AG04450 (cell line): Measurements from ENCODE around the gene GNLY. TPM values are rescaled to one million over a fixed set of nuclear protein-coding genes. Genes with fewer than 3 reads are reported as not detected.
"Not testable (repeated sequence)": the region's sequence is repeated elsewhere in the genome, so short reads cannot be mapped to it uniquely, and the experiment has no call there.

Experiments
- CTCF ChIA-PET: fragments of 300-600, 350-600 bp; formaldehyde crosslinking; extraction: SDS; loops from one replicate; lab custom pipeline; 2022; ENCODE audit warnings: antibody characterized with exemption, inconsistent platforms; lab: Charles Lee
- POLR2A ChIA-PET: fragments of 350-600 bp; formaldehyde crosslinking; extraction: SDS; loops from one replicate; lab custom pipeline; 2021; ENCODE audit warnings: antibody characterized with exemption, inconsistent platforms; lab: Yijun Ruan, JAX
- DNase-seq: peaks from one replicate; pipeline ENCODE4 v3.0.0-alpha.2; 2011; ENCODE audit warnings: low read depth, low spot score
- H3K27ac ChIP-seq: one replicate; pipeline ENCODE4 v1.5.1; 2012; ENCODE audit warnings: low read depth, low read length, control low read depth
- H3K27me3 ChIP-seq: one replicate; pipeline ENCODE4 v1.6.0; 2012; ENCODE audit warnings: low read length; ENCODE audit not compliant: control insufficient read depth, insufficient read depth
- H3K4me3 ChIP-seq: 2 replicates; pipeline ENCODE4 v1.5.1; 2011; ENCODE audit warnings: mild to moderate bottlenecking, low read depth, low read length, control low read depth
- H3K9me3 ChIP-seq: 2 replicates; pipeline ENCODE4 v1.5.1; 2012; ENCODE audit warnings: low read length; ENCODE audit not compliant: control insufficient read depth, insufficient read depth
- CTCF ChIP-seq: IDR thresholded peaks from 2 replicates; pipeline ENCODE4 v1.5.1; 2011; ENCODE audit warnings: low read depth, low read length, control low read depth, inconsistent platforms
- polyA plus RNA-seq: library from polyadenylated mRNA; depleted of rRNA; stranded (reverse); fragments of >200 nt; gene quantifications from 2 replicates; pipeline ENCODE4 v1.2.3, GENCODE V29; 2011

GNLY gene
- polyA plus RNA-seq, 1 experiment: not detected

DNA sequence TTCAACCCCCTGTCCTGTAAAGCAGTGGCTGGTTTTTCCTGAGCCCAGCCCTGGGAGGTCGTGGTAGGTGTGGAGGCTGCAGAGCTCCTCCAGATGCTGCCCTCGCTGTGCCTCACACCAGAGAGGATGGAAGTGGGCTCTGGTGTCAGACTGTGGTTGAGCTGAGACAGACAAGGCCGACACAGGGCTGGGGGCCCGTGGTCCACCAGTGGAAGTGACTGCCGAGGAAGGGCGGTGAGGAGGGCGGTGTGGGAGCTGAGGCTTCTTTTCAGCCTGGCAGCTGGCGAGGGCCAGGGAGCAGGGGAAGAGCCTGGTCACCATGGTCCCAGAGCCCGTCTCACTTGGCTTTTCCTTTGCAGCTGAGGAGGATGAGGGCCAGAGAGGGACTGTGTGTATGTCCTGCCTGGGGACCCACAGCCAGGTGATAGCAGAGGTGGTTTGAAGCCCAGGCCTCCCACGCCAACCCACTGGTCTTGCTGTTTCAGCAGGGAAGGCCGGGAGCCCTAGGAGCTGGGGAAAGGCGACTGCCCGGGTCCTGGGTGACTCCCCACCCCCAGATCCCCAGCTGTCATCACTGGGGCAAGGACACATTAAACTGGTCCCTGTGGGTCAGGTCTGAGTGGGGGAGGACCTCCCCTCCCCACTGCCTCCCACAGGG lies 34.7 kb upstream of the GNLY start:
- H3K27me3 ChIP-seq: no peaks in the 10 kb centered on the region
- H3K9me3 ChIP-seq: no peaks in the 10 kb centered on the region; the same call in 1 of the 2 replicates
- CTCF ChIA-PET: interaction anchor here (0.6 to 3.5 kb wide), 5 partner anchors 11 to 139 kb away, joined by 3 to 12 read pairs (median 5); no protein-coding TSS in a partner anchor
- DNase-seq: no peak
- no peak for TF ChIP-seq CTCF
- POLR2A ChIA-PET: interaction anchor here (1.3 kb wide), 1 partner anchor 10 kb away, joined by 3 read pairs; no protein-coding TSS in a partner anchor
- H3K27ac ChIP-seq: no peak overlapping the region
- H3K4me3 ChIP-seq: no peak overlapping the region

DNA sequence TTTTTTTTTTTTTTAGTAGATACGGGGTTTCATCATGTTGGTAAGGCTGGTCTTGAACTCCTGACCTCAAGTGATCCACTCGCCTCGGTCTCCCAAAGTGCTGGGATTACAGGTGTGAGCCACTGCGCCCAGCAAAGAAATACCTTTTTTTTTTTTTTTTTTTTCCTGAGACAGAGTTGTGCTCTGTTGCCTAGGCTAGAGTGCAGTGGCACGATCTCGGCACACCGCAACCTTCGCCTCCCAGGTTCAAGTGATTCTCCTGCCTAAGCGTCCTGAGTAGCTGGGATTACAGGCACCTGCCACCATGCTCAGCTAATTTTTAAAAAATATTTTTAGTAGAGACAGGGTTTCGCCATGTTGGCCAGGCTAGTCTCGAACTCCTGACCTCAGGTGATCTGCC lies 33.9 kb upstream of the GNLY start:
- not testable (repeated sequence) for H3K27ac ChIP-seq, H3K4me3 ChIP-seq, H3K9me3 ChIP-seq, DNase-seq, H3K27me3 ChIP-seq
- CTCF ChIA-PET: interaction anchor here (0.7 to 3.4 kb wide), 2 partner anchors 12 to 54 kb away, joined by 4 to 11 read pairs; no protein-coding TSS in a partner anchor
- POLR2A ChIA-PET: interaction anchor here (1.1 kb wide), 1 partner anchor 7 kb away, joined by 3 read pairs; no protein-coding TSS in a partner anchor

GRCh38 chr2:85660725-85661124 lies 33.4 kb upstream of the GNLY start:
- no peaks in the 10 kb centered on the region for H3K27me3 ChIP-seq
- POLR2A ChIA-PET: interaction anchor here (1.1 kb wide), 1 partner anchor 8 kb away, joined by 3 read pairs; no protein-coding TSS in a partner anchor
- no peak for TF ChIP-seq CTCF
- no peak overlapping the region for H3K27ac ChIP-seq
- no peaks in the 10 kb centered on the region; the same call in 1 of the 2 replicates for H3K9me3 ChIP-seq
- DNase-seq: no peak
- no peak overlapping the region for H3K4me3 ChIP-seq
- CTCF ChIA-PET: interaction anchor here (0.6 to 3.4 kb wide), 3 partner anchors 12 to 53 kb away, joined by 4 to 11 read pairs (median 4); no protein-coding TSS in a partner anchor

GRCh38 chr2:85661139-85661858 lies 32.9 kb upstream of the GNLY start:
- H3K9me3 ChIP-seq: no peaks in the 10 kb centered on the region; the same call in 1 of the 2 replicates
- H3K4me3 ChIP-seq: no peak overlapping the region
- ChIA-PET POLR2A (interaction anchor here (1.1 kb wide), 1 partner anchor 8 kb away, joined by 3 read pairs; no protein-coding TSS in a partner anchor), CTCF (interaction anchor here (0.6 to 3.4 kb wide), 2 partner anchors 13 to 18 kb away, joined by 4 to 11 read pairs; no protein-coding TSS in a partner anchor)
- TF ChIP-seq CTCF: no peak
- no peaks in the 10 kb centered on the region for H3K27me3 ChIP-seq
- no peak for DNase-seq
- H3K27ac ChIP-seq: no peak overlapping the region

- no peak overlapping the region for H3K4me3 ChIP-seq
- ChIA-PET CTCF (no interaction called here), POLR2A (interaction anchor here (0.6 kb wide), 1 partner anchor 47 kb away, joined by 3 read pairs; the partner anchor contains the start of gene USP39)
- H3K9me3 ChIP-seq: no peaks in the 10 kb centered on the region; the same call in 1 of the 2 replicates
- peak; percentile 71 for DNase-seq
- H3K27me3 ChIP-seq: no peaks in the 10 kb centered on the region
- no peak overlapping the region for H3K27ac ChIP-seq
- TF ChIP-seq CTCF: no peak
Measured at GRCh38 chr2:85662899-85663593, 31.1 kb upstream of the GNLY start.
